ENCODE measurements around the gene SOS1.
"Not testable (repeated sequence)": the region's sequence is repeated elsewhere in the genome, so short reads cannot be mapped to it uniquely, and the experiment has no call there.

Gene SOS1

DNA sequence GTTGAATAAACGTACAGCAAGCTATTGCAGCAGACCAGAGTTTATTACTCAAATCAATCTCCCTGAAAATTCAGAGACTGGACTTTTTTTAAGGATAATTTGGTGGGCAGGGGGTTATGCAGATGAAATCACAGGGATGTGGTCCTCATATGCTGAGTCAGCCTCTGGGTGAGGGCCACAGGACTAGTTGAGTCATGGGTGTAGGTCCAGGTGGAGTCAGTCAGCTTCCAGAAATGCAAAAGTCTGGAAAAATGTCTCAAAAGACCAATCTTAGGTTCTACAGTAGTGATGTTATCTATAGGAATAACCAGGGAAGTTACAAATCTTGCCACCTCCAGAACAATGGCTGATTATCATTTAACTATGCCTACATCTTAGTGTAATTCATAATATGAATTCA lies 180.1 kb downstream of the SOS1 start:
- Mint-ChIP-seq H3K36me3 (ENCODE audit: low read depth) (no peaks in the 10 kb centered on the region), H3K4me3 (no peak overlapping the region), H3K27ac (no peak overlapping the region), H3K27me3 (no peaks in the 10 kb centered on the region), H3K9me3 (no peaks in the 10 kb centered on the region), H3K4me1 (ENCODE audit: low read depth) (peaks cover 4% of the 10 kb centered on the region)
- DNase-seq = no peak

DNA sequence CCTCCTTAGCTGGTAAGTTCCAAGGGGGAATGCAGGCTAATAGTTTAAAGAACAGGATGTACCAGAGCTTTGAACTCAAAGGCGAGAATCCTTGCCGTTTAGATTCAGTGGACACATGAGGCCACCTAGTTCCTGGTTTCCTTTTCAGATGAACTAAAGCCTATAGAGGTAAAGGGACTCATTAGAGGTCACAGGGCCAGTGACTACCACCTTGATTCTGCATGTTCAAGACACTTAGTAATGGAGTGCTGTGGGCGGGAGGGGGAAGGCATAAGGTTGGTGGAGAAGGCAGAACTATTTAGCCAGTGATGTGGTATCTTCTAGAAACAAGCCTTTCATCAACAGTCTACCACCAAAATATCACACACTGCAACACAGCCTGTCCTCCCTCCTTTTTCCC lies 183.3 kb downstream of the SOS1 start:
- no peak overlapping the region for H3K4me3 Mint-ChIP-seq
- H3K4me1 Mint-ChIP-seq (ENCODE audit: low read depth) = peaks cover 8% of the 10 kb centered on the region
- DNase-seq = no peak
- H3K27me3 Mint-ChIP-seq = no peaks in the 10 kb centered on the region
- no peak overlapping the region for H3K27ac Mint-ChIP-seq
- no peaks in the 10 kb centered on the region for H3K36me3 Mint-ChIP-seq (ENCODE audit: low read depth)
- H3K9me3 Mint-ChIP-seq = no peaks in the 10 kb centered on the region

DNA sequence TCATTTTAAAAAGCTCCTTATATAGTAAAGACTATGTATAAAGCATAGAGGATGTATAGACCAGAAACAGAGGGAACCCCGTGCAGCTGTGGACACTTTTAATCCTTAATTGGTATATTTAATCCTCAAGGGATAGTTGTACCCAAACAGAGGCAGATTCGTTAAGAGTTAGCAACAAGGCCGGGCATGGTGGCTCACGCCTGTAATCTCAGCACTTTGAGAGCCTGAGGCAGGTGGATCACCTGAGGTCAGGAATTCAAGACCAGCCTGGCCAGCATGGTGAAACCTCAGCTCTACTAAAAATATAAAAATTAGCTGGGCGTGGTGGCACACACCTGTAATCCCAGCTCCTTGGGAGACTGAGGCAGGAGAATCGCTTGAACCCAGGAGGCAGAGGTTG lies 184.3 kb downstream of the SOS1 start:
- H3K36me3 Mint-ChIP-seq (ENCODE audit: low read depth); H3K9me3 Mint-ChIP-seq; H3K4me1 Mint-ChIP-seq (ENCODE audit: low read depth); DNase-seq; H3K27ac Mint-ChIP-seq; H3K27me3 Mint-ChIP-seq; H3K4me3 Mint-ChIP-seq: not testable (repeated sequence)

DNA sequence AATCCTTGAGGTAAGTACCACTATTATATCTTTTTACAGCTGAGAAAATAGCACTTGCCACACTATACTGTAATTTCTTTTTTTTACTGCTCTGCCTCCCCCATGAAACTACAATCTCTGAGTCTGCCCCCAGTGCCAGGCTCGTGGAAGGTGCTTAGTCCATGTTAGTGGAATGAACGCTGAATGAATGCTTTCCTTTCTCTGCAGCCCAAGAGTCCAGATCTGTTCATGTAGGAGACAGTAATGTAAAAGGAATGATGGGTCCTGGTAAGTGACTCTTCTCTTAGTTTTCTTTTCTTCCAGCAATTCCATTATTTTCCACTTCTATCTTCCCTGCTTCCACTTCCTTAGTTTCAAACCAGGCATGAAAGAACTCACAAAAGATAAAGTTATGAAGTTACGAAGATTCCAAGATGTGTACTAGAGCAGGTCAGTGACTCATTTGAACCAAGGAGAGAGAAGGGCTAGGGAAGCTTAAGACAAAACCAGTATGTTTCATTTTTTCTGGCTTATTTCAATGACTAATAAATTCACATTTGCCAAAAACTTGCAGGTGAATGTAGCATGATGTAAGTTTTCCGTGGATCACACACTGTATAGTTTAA lies 185.2 kb downstream of the SOS1 start:
- no peak overlapping the region for H3K4me3 Mint-ChIP-seq
- no peaks in the 10 kb centered on the region for H3K27me3 Mint-ChIP-seq
- H3K36me3 Mint-ChIP-seq (ENCODE audit: low read depth) = no peaks in the 10 kb centered on the region
- no peaks in the 10 kb centered on the region for H3K9me3 Mint-ChIP-seq
- H3K4me1 Mint-ChIP-seq (ENCODE audit: low read depth) = peaks cover 8% of the 10 kb centered on the region
- DNase-seq = no peak
- H3K27ac Mint-ChIP-seq = no peak overlapping the region

DNA sequence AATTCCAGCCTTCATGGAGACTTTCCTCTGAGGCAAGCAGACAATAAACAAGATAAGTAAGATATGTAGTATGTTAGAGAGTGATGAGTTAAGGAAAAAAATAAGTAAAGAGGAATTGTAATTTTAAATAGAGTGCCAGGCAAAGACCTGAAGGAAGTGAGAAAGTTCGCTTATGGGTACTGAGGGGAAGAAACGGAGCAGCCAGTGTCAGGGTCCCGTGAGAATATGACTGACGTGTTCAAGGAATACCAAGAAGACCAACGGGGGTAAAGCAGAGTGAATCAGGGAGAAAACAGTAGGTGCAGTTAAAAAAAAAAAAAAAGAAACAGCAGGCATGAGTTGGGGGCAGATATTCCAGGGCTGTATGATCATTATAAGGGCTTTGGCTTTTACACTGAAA lies 186.1 kb downstream of the SOS1 start:
- Mint-ChIP-seq H3K4me1 (ENCODE audit: low read depth) (peaks cover 8% of the 10 kb centered on the region), H3K27ac (no peak overlapping the region), H3K9me3 (no peaks in the 10 kb centered on the region)

DNA sequence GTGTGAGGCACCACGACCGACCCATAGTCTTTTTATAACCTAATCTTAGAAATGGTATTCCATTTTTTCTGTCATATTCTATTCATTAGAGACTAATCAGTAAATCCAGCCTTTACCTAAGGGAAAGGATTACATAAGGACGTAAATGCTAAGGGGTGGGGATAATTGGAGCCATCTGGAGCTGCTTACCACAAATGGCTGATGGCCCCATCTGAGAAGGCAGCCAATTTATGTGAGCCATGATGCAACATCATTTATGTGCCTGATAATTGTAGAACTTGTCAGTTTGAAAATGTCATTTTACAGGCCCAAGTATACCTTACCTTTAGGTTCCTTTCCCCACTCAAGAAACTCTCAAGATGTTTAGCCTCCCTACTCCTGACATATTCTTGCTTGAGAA lies 187.2 kb downstream of the SOS1 start:
- Mint-ChIP-seq H3K4me3 (no peak overlapping the region), H3K9me3 (no peaks in the 10 kb centered on the region), H3K36me3 (ENCODE audit: low read depth) (no peaks in the 10 kb centered on the region), H3K4me1 (ENCODE audit: low read depth) (peaks cover 8% of the 10 kb centered on the region), H3K27ac (no peak overlapping the region), H3K27me3 (no peaks in the 10 kb centered on the region)
- DNase-seq = no peak

More for the DNA sequence above, 186.1 kb downstream of the SOS1 start:
- Mint-ChIP-seq H3K27me3 (no peaks in the 10 kb centered on the region), H3K4me3 (no peak overlapping the region), H3K36me3 (ENCODE audit: low read depth) (no peaks in the 10 kb centered on the region)
- no peak for DNase-seq

DNA sequence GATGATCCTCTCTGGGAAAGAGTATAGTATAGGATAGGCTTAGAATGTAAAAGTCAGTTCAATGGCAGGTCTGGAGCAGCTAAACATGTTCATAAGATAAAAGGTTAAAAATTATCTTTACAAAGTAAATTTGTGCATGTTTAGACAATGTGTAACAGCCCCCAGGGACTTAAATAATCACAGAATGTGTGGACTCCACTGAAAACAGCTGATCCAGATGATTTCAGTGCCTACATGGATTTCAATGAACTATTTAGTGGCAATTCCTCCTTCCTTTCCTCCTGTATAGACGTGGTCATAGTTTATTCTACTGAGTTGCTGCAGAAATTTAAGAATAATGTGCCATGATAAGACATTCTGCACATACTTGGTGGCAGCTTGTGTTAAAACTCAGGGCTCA lies 188.3 kb downstream of the SOS1 start:
- DNase-seq = no peak
- no peaks in the 10 kb centered on the region for H3K36me3 Mint-ChIP-seq (ENCODE audit: low read depth)
- no peak overlapping the region for H3K4me3 Mint-ChIP-seq
- no peak overlapping the region for H3K27ac Mint-ChIP-seq
- H3K27me3 Mint-ChIP-seq = no peaks in the 10 kb centered on the region
- peaks cover 8% of the 10 kb centered on the region for H3K4me1 Mint-ChIP-seq (ENCODE audit: low read depth)
- H3K9me3 Mint-ChIP-seq = no peaks in the 10 kb centered on the region

All from activated T-cell treated with anti-CD3 and anti-CD28 coated beads, Interleukin-2, amount 50 U/mL, for 24 hours (primary cell).